ENCODE data around the gene GAB1. TPM values are rescaled to one million over a fixed set of nuclear protein-coding genes. Genes with fewer than 3 reads are reported as not detected.

GAB1 gene
- total and polyA plus RNA-seq, 12 donors: 4.1 to 58.2 (median 29.0) TPM

GRCh38 chr4:143382596-143382995 is 45.9 kb downstream of the GAB1 start:
- H3K27ac ChIP-seq: peak overlapping the region; percentile 35 to 86 (median 71)
- H3K4me1 ChIP-seq (replicated peaks in 1 of 2): peaks cover 71 to 77% of the 10 kb centered on the region in 2 donors
- intact Hi-C loops (cut with DNase I): no loop called here
- 6 to 13% (median 8%) methylated on average over 4 of the region's 4 CpGs for WGBS, 4 donors
- no peak overlapping the region for H3K4me3 ChIP-seq
- no peak for TF ChIP-seq CTCF (IDR thresholded peaks at IDR 0.05)
- TF ChIP-seq POLR2A (IDR thresholded peaks at IDR 0.05): no peak
- H3K9me3 ChIP-seq (replicated peaks in 1 of 3): no peaks in the 10 kb centered on the region
- no peaks in the 10 kb centered on the region for H3K27me3 ChIP-seq
- DNase-seq: no peak
- H3K36me3 ChIP-seq (replicated peaks in 1 of 2): no peaks in the 10 kb centered on the region

GRCh38 chr4:143383005-143383574 is 46.4 kb downstream of the GAB1 start:
- Histone ChIP-seq H3K4me3 (no peak overlapping the region), H3K4me1 (replicated peaks in 1 of 2) (peaks cover 66 to 72% of the 10 kb centered on the region in 2 donors), H3K27me3 (no peaks in the 10 kb centered on the region), H3K9me3 (replicated peaks in 1 of 3) (no peaks in the 10 kb centered on the region), H3K27ac (peak overlapping the region in 3 of 5 donors; percentile 71 to 86 (median 82)), H3K36me3 (replicated peaks in 1 of 2) (no peaks in the 10 kb centered on the region)
- intact Hi-C loops (cut with DNase I): no loop called here
- no peak for DNase-seq
- no peak for TF ChIP-seq CTCF (IDR thresholded peaks at IDR 0.05)
- no peak for TF ChIP-seq POLR2A (IDR thresholded peaks at IDR 0.05)

GRCh38 chr4:143384381-143384994 is 47.8 kb downstream of the GAB1 start:
- peak overlapping the region in 3 of 5 donors; percentile 2 to 61 (median 53) for H3K27ac ChIP-seq
- no peaks in the 10 kb centered on the region for H3K36me3 ChIP-seq (replicated peaks in 1 of 2)
- no peak overlapping the region for H3K4me3 ChIP-seq
- no peaks in the 10 kb centered on the region for H3K9me3 ChIP-seq (replicated peaks in 1 of 3)
- peaks cover 53 to 62% of the 10 kb centered on the region in 2 donors for H3K4me1 ChIP-seq (replicated peaks in 1 of 2)
- TF ChIP-seq CTCF (IDR thresholded peaks at IDR 0.05) (no peak), POLR2A (IDR thresholded peaks at IDR 0.05) (no peak)
- DNase-seq: peak in 2 of 7 donors; percentile 33 to 41
- 46 to 66% (median 55%) methylated on average over 4 of the region's 4 CpGs for WGBS, 4 donors
- intact Hi-C loops (cut with DNase I): no loop called here
- no peaks in the 10 kb centered on the region for H3K27me3 ChIP-seq

- WGBS, 4 donors: 88 to 100% (median 94%) methylated on average over 1 of the region's 1 CpG
- intact Hi-C loops (cut with DNase I): no loop called here
- Histone ChIP-seq H3K9me3 (replicated peaks in 1 of 3) (no peaks in the 10 kb centered on the region), H3K4me3 (no peak overlapping the region), H3K36me3 (replicated peaks in 1 of 2) (no peaks in the 10 kb centered on the region), H3K4me1 (replicated peaks in 1 of 2) (peaks cover 35 to 63% of the 10 kb centered on the region in 2 donors), H3K27me3 (no peaks in the 10 kb centered on the region), H3K27ac (no peak overlapping the region)
- TF ChIP-seq CTCF (IDR thresholded peaks at IDR 0.05) (no peak), POLR2A (IDR thresholded peaks at IDR 0.05) (no peak)
- no peak for DNase-seq
Observed at GRCh38 chr4:143386812-143387211, 50.1 kb downstream of the GAB1 start.
